ENCODE results near the gene MR1.
"Not testable (repeated sequence)": the region's sequence is repeated elsewhere in the genome, so short reads cannot be mapped to it uniquely, and the experiment has no call there.

Gene MR1

DNA sequence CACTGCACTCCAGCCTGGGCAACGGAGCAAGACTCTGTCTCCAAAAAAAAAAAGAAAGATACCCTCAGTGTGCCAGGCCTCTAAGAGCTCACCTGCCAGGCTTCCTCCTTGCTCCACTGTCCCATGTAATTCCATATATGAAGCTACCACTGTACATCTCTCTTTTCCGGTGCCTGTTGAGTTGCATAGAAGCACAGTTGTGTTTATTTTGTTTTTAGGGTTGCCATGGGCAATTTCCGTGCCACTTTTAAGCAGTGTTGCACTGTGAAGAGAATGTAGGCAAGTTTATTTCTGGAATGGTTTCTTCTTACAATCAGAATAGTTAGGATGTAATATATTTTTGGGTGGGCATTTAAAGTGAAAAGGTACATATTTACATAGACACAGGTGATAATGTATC, 23.3 kb downstream of the MR1 start:
- Histone ChIP-seq H2AFZ (ENCODE audit: low read length) (no peak overlapping the region), H3K27me3 (ENCODE audit: insufficient read depth, low read length, poor library complexity, severe bottlenecking) (no peaks in the 10 kb centered on the region), H3K4me3 (ENCODE audit: low read length, poor library complexity, severe bottlenecking) (no peak overlapping the region), H3F3A (ENCODE audit: low read depth) (no peaks in the 10 kb centered on the region), H3K36me3 (ENCODE audit: insufficient read depth, low read length) (no peaks in the 10 kb centered on the region), H3K4me1 (ENCODE audit: insufficient read depth, low read length, poor library complexity, severe bottlenecking) (peaks cover 8% of the 10 kb centered on the region), H3K9me2 (replicated peaks; ENCODE audit: low read depth, low read length) (no peaks in the 10 kb centered on the region), H3K9ac (ENCODE audit: low read depth, low read length, poor library complexity, severe bottlenecking) (no peak overlapping the region), H3K9me3 (ENCODE audit: insufficient read depth, low read depth, low read length) (peaks cover 6% of the 10 kb centered on the region; the same call in 1 of the 2 replicates), H4K20me1 (ENCODE audit: insufficient read depth, low read length, poor library complexity, severe bottlenecking) (no peaks in the 10 kb centered on the region), H3K79me2 (ENCODE audit: insufficient read depth, low read length) (no peaks in the 10 kb centered on the region), H3K4me2 (ENCODE audit: low read depth, low read length, poor library complexity, severe bottlenecking) (no peak overlapping the region)
- TF ChIP-seq EZH2phosphoT487 (IDR thresholded peaks at IDR 0.05; ENCODE audit: borderline replicate concordance), result no peak
- TF ChIP-seq CTCF (conservative IDR thresholded peaks at IDR 0.05; ENCODE audit: low read length), result no peak

- peaks cover 6% of the 10 kb centered on the region; the same call in 1 of the 2 replicates for H3K9me3 ChIP-seq (ENCODE audit: insufficient read depth, low read depth, low read length)
- no peak for TF ChIP-seq EZH2phosphoT487 (IDR thresholded peaks at IDR 0.05; ENCODE audit: borderline replicate concordance)
- TF ChIP-seq CTCF (conservative IDR thresholded peaks at IDR 0.05; ENCODE audit: low read length), result no peak
- H3K4me3 ChIP-seq (ENCODE audit: low read length, poor library complexity, severe bottlenecking), result no peak overlapping the region
- H3K9ac ChIP-seq (ENCODE audit: low read depth, low read length, poor library complexity, severe bottlenecking), result no peak overlapping the region
- no peaks in the 10 kb centered on the region for H3K27me3 ChIP-seq (ENCODE audit: insufficient read depth, low read length, poor library complexity, severe bottlenecking)
- no peaks in the 10 kb centered on the region for H4K20me1 ChIP-seq (ENCODE audit: insufficient read depth, low read length, poor library complexity, severe bottlenecking)
- H3F3A ChIP-seq (ENCODE audit: low read depth), result peaks cover 7% of the 10 kb centered on the region; the same call in 1 of the 2 replicates
- H3K4me2 ChIP-seq (ENCODE audit: low read depth, low read length, poor library complexity, severe bottlenecking), result no peak overlapping the region
- H3K79me2 ChIP-seq (ENCODE audit: insufficient read depth, low read length), result no peaks in the 10 kb centered on the region
- H3K9me2 ChIP-seq (replicated peaks; ENCODE audit: low read depth, low read length), result no peaks in the 10 kb centered on the region
- no peaks in the 10 kb centered on the region for H3K36me3 ChIP-seq (ENCODE audit: insufficient read depth, low read length)
- no peak overlapping the region for H2AFZ ChIP-seq (ENCODE audit: low read length)
- peaks cover 31% of the 10 kb centered on the region for H3K4me1 ChIP-seq (ENCODE audit: insufficient read depth, low read length, poor library complexity, severe bottlenecking)
Measured at GRCh38 chr1:181059435-181059834, 25.7 kb downstream of the MR1 start.

- Histone ChIP-seq H3K4me2 (ENCODE audit: low read depth, low read length, poor library complexity, severe bottlenecking) (no peak overlapping the region), H3K9ac (ENCODE audit: low read depth, low read length, poor library complexity, severe bottlenecking) (no peak overlapping the region), H3K9me2 (replicated peaks; ENCODE audit: low read depth, low read length) (no peaks in the 10 kb centered on the region), H3F3A (ENCODE audit: low read depth) (peaks cover 7% of the 10 kb centered on the region; the same call in 1 of the 2 replicates), H3K36me3 (ENCODE audit: insufficient read depth, low read length) (no peaks in the 10 kb centered on the region), H3K9me3 (ENCODE audit: insufficient read depth, low read depth, low read length) (peaks cover 6% of the 10 kb centered on the region; the same call in 1 of the 2 replicates), H3K4me3 (ENCODE audit: low read length, poor library complexity, severe bottlenecking) (no peak overlapping the region), H3K4me1 (ENCODE audit: insufficient read depth, low read length, poor library complexity, severe bottlenecking) (peaks cover 33% of the 10 kb centered on the region), H2AFZ (ENCODE audit: low read length) (no peak overlapping the region), H4K20me1 (ENCODE audit: insufficient read depth, low read length, poor library complexity, severe bottlenecking) (no peaks in the 10 kb centered on the region), H3K27me3 (ENCODE audit: insufficient read depth, low read length, poor library complexity, severe bottlenecking) (no peaks in the 10 kb centered on the region), H3K79me2 (ENCODE audit: insufficient read depth, low read length) (no peaks in the 10 kb centered on the region)
- TF ChIP-seq CTCF (conservative IDR thresholded peaks at IDR 0.05; ENCODE audit: low read length), result no peak
- TF ChIP-seq EZH2phosphoT487 (IDR thresholded peaks at IDR 0.05; ENCODE audit: borderline replicate concordance), result no peak
Measured at GRCh38 chr1:181060066-181060465, 26.3 kb downstream of the MR1 start.

- H3K9me2 ChIP-seq (replicated peaks; ENCODE audit: low read depth, low read length); H3K36me3 ChIP-seq (ENCODE audit: insufficient read depth, low read length): not testable (repeated sequence)
- peaks cover 33% of the 10 kb centered on the region for H3K4me1 ChIP-seq (ENCODE audit: insufficient read depth, low read length, poor library complexity, severe bottlenecking)
Measured at GRCh38 chr1:181060947-181061346, 27.2 kb downstream of the MR1 start.

More at GRCh38 chr1:181060947-181061346, 27.2 kb downstream of the MR1 start:
- H4K20me1 ChIP-seq (ENCODE audit: insufficient read depth, low read length, poor library complexity, severe bottlenecking); H3K4me2 ChIP-seq (ENCODE audit: low read depth, low read length, poor library complexity, severe bottlenecking); H3K79me2 ChIP-seq (ENCODE audit: insufficient read depth, low read length); H2AFZ ChIP-seq (ENCODE audit: low read length); H3K9me3 ChIP-seq (ENCODE audit: insufficient read depth, low read depth, low read length); H3K27me3 ChIP-seq (ENCODE audit: insufficient read depth, low read length, poor library complexity, severe bottlenecking); H3K4me3 ChIP-seq (ENCODE audit: low read length, poor library complexity, severe bottlenecking); H3K9ac ChIP-seq (ENCODE audit: low read depth, low read length, poor library complexity, severe bottlenecking); H3F3A ChIP-seq (ENCODE audit: low read depth): not testable (repeated sequence)
